ENCODE data around the gene B3GAT3.
"Not testable (repeated sequence)": the region's sequence is repeated elsewhere in the genome, so short reads cannot be mapped to it uniquely, and the experiment has no call there.

B3GAT3 gene

DNA sequence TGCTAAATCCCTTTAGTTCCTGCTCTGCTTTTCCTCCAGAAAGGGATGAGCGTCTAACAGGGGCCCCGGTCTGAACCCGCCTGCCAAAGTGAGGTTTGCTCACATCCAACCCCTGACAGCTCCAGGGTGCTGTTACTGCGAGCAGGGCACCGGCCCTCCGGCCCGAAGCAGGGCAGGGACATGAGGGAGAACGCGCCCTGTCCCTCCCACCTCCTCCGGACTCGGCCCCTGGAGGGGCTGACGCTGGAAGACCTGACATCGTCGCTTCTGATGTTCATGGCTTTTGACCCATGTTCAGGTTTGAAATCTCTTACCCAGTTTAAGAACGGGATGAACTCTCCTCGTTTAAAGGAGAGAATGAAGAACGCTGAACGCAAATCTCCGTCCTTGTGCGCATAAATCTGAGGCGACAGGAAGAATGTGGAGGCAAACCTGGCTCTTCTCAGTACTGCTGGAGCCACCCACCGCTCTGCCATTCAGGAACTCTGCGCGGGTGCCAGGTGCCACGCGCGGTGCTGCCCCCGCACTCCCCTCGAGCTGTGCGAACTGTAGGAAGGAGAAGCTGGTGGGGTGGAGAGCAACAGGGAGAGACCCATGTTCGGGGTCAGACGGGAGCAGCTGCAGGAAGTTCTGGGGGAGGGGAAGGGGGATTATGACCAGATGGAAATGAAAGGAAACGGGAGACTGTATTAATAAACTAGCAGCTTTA is 47.3 kb downstream of the B3GAT3 start:
- Histone ChIP-seq H3K9me3 (ENCODE audit: severe bottlenecking) (no peaks in the 10 kb centered on the region), H3K27me3 (ENCODE audit: insufficient read depth, low read depth, severe bottlenecking) (no peaks in the 10 kb centered on the region), H3K27ac (peak overlapping the region; percentile 91), H3K36me3 (peaks cover 73% of the 10 kb centered on the region), H3K4me3 (ENCODE audit: low read depth, low read length) (peak overlapping the region; percentile 100)
- peak; percentile 68 for DNase-seq
- no peak for TF ChIP-seq CTCF (IDR thresholded peaks at IDR 0.05; ENCODE audit: low read depth, low read length)

GRCh38 chr11:62573592-62574362 is 48.0 kb downstream of the B3GAT3 start, which contains the start of gene EEF1G:
EEF1G (minus strand) TSS chr11:62573891; CDS start chr11:62573842, 49 bp downstream.
- Histone ChIP-seq H3K27me3 (ENCODE audit: insufficient read depth, low read depth, severe bottlenecking) (no peaks in the 10 kb centered on the region), H3K27ac (peak within 1 kb of the TSS; percentile 91), H3K36me3 (peaks cover 75% of the 10 kb centered on the region), H3K4me3 (ENCODE audit: low read depth, low read length) (peak within 1 kb of the TSS; percentile 100), H3K9me3 (ENCODE audit: severe bottlenecking) (no peaks in the 10 kb centered on the region)
- TF ChIP-seq CTCF (IDR thresholded peaks at IDR 0.05; ENCODE audit: low read depth, low read length): no peak
- peak; percentile 99 for DNase-seq

GRCh38 chr11:62573006-62573591 is 48.7 kb downstream of the B3GAT3 start:
- H3K27ac ChIP-seq: peak overlapping the region; percentile 82
- DNase-seq: no peak
- no peaks in the 10 kb centered on the region for H3K27me3 ChIP-seq (ENCODE audit: insufficient read depth, low read depth, severe bottlenecking)
- H3K9me3 ChIP-seq (ENCODE audit: severe bottlenecking): no peaks in the 10 kb centered on the region
- TF ChIP-seq CTCF (IDR thresholded peaks at IDR 0.05; ENCODE audit: low read depth, low read length): no peak
- H3K4me3 ChIP-seq (ENCODE audit: low read depth, low read length): peak overlapping the region; percentile 100
- H3K36me3 ChIP-seq: peaks cover 74% of the 10 kb centered on the region

- DNase-seq: no peak
- peak overlapping the region; percentile 82; the same call in 1 of the 2 replicates for H3K27ac ChIP-seq
- H3K4me3 ChIP-seq (ENCODE audit: low read depth, low read length): peak overlapping the region; percentile 100
- H3K27me3 ChIP-seq (ENCODE audit: insufficient read depth, low read depth, severe bottlenecking): no peaks in the 10 kb centered on the region
- H3K9me3 ChIP-seq (ENCODE audit: severe bottlenecking): no peaks in the 10 kb centered on the region
- TF ChIP-seq CTCF (IDR thresholded peaks at IDR 0.05; ENCODE audit: low read depth, low read length): no peak
- peaks cover 78% of the 10 kb centered on the region for H3K36me3 ChIP-seq
Measured at GRCh38 chr11:62572431-62572830, 49.4 kb downstream of the B3GAT3 start.

DNA sequence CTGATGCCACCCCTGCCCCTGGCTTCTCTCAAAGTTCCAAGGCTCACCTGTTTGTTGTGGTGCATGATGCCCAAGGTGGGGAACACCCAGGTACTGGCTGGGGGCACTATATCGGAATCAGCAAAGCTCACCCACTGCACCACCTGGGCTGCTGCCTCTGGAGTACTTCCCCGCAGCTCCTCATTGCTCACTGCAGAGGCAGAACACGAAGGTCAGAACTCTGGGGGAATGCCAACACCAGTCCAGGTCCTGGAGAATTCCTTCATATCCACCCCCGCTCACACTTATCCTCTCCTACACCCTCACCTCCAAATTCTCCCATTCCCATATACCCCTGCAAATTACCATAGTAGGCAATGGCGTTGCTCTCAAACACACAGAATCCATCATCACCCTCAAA is 50.3 kb downstream of the B3GAT3 start:
- not testable (repeated sequence) for H3K27ac ChIP-seq; H3K27me3 ChIP-seq (ENCODE audit: insufficient read depth, low read depth, severe bottlenecking); H3K4me3 ChIP-seq (ENCODE audit: low read depth, low read length); H3K9me3 ChIP-seq (ENCODE audit: severe bottlenecking); DNase-seq
- peaks cover 80% of the 10 kb centered on the region for H3K36me3 ChIP-seq

DNA sequence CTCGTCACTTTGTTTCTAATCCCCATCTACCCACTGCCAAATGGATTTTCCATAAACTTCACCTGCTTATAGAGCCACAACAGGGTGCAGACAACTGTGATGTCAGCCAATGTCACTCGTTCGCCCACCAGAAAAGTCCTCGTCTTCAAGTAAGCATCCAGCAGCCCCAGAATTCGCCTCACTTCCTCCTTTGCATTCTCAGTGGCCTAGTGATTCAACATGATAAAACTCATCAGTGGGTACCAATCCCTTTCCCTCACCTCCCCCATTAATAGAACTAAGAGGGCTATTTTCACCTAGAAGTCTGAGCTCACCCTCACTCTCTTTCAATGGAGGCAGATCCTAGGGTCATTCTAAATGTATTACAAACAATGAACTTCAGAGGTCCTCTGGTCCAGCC is 50.9 kb downstream of the B3GAT3 start:
- not testable (repeated sequence) for H3K4me3 ChIP-seq (ENCODE audit: low read depth, low read length); H3K27me3 ChIP-seq (ENCODE audit: insufficient read depth, low read depth, severe bottlenecking); DNase-seq; H3K27ac ChIP-seq; H3K9me3 ChIP-seq (ENCODE audit: severe bottlenecking)
- H3K36me3 ChIP-seq: peaks cover 79% of the 10 kb centered on the region

Data from WERI-Rb-1 (cell line).